DLD1 (cell line): ENCODE results near the gene GLB1L.

Experiments used
- in situ Hi-C: cut with HindIII; loops from 2 replicates; pipeline ENCODE4 v1.10.0; 2017; ENCODE audit warnings: low sequenced_read_pairs

The GLB1L gene

GRCh38 chr2:219228041-219228910, 17.0 kb downstream of the GLB1L start:
- in situ Hi-C loops: no loop called here

GRCh38 chr2:219225350-219225749, 19.9 kb downstream of the GLB1L start:
- in situ Hi-C loops: no loop called here

DNA sequence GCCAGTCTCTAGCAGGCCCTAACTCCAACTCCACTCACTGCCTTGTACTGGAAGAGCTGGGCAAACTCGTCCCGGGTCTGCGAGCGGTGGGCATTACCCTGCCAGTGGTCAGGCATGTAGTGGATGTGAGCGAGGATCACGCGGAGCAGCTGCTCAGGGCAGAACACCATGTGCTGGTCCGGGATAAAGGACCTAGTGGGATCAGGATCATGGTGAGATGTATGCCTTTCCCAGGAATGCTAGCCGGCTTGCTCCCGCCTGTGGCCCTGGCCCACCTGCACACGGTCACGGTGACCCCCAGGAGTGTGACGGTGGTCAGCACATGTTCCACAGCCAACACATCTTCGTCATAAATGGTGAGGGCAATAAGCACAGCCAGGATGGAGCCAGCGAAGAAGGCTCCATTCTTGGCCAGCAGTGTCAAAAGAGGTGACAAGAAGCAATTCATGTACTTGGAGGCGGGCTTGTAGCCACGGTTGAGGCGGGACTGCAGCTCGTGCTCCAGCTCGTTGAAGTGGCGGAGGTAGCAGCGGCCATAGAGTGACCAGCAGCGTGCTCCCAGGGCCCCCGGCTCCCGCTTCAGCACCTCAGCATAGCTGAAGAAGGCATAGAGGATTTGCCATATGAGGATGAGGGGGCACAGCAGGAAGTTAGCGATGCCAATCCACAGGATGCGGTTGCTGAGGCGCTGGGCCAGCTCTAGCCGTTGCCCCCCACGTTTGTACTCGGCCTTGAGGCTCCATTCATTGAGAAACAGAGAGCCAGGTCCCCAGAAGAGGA, 21.2 kb downstream of the GLB1L start:
- in situ Hi-C loops: no loop called here

DNA sequence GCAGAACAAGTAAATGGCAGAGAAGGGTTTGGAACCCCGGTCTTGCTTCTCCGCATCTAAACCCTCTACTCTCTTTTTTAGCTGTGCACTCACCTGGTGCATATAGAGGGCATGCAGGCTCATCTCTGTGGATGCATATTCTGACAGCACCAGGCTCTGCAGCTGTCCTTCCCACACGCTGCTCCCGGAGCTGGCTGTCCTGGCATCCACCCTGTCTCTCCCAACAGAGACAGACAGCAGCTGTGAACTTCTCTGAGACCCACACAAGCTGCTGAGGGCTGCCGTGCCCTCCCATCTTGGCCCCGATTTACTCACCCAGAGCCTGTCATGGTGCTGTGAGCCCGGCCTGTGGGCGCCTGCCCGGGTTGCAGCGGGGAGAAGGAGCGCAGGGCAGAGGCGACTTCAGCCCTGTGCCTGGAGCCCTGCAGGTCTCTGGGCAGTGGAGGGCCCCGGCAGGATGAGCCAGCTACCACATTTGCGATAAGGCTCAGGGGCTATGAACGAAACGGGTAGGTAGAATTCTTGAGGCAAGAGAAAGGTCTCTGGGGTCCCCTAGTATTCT, 23.2 kb downstream of the GLB1L start:
- in situ Hi-C loops: no loop called here

GRCh38 chr2:219220652-219221402, 24.4 kb downstream of the GLB1L start:
- in situ Hi-C loops: no loop called here

DNA sequence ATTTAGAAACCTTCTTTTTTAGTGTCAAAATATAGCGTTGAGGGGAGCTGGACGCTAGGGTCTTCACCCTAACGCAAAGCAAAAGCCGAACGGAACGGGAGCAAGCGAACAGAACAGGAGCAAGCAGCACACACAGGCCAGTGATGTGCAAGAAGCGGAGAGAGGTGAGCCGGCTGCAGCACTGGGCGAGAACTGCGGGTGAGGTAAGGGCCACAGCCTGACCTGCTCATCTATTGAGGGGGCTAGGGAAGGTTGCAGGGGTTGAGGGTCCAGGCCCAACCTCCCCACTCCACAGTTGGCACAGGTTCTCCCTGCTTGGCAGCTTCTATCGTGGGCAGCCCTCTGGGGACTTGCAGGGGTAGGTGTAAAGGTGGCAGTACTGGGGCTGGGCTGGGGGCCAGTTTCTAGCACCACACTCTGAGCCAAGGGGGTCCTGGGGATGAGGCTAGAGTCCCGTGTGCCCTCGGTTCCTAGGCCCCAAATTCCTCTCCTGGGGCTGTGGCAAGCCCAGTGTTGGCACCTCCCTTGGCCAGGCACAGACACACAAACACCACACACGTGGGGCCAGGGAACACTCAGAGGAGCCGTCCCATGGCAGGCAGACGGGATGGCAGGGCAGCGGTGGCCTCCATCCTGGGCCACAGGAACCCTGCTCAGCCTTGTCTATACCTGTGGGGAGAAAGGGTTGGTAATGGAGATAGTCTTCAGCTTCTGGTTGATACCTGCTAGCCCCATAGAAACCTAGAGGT, 25.3 kb downstream of the GLB1L start:
- in situ Hi-C loops: no loop called here

DNA sequence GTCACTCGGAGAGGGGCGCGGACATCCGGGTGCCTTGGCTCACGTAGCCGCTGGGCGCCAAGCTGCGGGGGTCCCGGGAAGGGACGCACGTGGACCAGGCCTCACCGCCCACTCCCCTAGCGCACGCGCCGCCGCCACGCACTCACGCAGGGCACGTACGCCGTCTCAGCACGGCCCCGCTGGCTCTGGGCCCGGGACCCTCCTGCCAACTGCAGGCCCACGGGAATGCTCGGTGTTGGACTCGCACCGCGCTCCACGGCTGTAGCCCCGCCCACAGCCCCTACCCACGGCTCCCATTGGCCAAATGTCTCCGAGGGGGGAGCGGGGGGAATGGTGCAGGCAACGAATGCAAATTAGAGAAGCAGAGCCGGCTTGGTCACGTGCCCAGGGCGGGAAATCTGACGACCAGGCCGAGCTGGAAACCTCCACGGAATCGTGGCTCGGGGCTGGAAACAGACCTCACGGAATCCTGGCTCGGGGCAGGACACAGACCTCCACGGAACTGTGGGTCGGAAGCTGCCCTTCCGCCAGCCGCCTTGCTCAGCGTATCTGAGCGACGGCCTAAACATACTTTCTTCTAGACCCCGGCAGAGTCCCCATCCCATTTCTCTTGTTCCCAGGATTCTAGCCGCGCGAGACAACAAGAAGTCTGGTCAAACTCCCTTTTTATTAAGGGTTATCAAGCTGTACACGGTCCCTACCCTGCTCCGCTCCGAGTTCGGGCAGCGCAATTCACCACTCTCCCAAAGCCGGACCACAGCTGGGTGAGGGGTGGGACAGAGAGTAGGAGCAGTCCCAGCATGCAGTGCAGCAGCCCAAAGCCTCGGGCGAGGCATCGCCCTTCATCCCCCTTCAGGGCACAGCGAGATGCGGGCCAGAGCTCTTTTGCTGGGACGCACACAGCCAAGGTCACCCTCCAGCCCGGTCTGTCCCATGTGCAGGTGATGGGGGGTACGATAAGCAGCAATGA, 26.2 kb downstream of the GLB1L start, which contains the start of gene ABCB6:
TSS of gene ABCB6 (minus strand) at position 227 of the 970 bp plus-strand sequence. CDS start 285 bp downstream, outside the sequence.
- in situ Hi-C loops: no loop called here

- in situ Hi-C loops: no loop called here
Measured at GRCh38 chr2:219218217-219218731, 27.0 kb downstream of the GLB1L start.

DNA sequence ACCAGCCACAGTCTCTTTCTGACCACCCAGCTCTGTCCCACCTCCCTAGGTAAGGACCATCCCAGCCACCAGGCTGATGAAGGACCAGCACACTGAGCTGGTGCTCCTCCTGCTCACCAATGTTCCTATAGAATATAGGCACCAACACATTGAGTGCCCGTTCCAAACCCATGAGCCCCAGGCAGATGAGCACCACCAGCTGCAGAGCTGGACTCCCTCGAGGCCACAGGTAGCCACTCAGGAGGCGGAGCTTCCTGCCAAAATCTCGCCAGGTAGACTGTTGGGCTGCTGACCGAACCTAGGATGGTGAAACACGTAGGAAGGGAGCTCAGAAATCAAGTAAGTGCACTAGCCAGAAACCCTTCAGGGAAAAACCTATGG, 28.7 kb downstream of the GLB1L start:
- in situ Hi-C loops: no loop called here

- in situ Hi-C loops: no loop called here
Measured at GRCh38 chr2:219215871-219216534, 29.2 kb downstream of the GLB1L start.

DNA sequence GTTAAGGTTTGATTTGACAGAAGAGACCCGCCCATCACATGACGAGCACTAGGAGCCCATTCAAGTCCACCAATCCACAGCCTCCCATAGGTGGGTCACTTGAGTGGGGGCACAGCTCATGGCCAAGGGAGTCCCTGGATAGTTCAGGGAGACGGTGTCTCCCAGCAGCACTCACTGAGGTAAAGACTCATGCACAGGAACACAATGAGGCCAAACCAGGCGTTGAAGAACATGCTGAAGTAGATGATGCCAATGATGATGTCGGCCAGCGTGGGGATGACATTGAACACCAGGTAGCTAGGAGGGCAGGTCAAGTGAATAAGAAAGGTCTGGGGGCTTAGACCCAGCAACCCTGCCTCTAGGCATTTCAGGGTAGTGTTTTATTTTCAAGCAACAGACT, 30.5 kb downstream of the GLB1L start:
- in situ Hi-C loops: no loop called here

DNA sequence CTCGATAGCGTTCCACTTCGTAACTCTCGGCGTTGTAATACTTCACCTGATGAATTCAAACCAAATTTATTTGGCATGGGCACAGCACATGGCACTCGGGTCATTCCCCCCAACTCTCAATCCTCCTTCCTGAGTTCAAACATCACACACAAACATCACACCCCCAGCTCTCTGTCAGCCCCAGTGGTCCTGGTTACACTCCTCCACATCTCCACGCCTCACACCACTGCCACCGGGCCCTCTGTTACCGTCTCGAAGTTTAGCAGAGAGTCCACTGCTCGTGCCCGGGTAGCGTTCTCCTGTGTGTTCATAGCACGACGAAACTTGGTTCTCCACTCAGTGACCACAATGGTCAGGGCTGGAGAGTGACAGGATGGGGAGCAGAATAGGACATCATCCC, 31.1 kb downstream of the GLB1L start:
- in situ Hi-C loops: no loop called here

GRCh38 chr2:219213486-219214071, 31.7 kb downstream of the GLB1L start:
- in situ Hi-C loops: no loop called here

DNA sequence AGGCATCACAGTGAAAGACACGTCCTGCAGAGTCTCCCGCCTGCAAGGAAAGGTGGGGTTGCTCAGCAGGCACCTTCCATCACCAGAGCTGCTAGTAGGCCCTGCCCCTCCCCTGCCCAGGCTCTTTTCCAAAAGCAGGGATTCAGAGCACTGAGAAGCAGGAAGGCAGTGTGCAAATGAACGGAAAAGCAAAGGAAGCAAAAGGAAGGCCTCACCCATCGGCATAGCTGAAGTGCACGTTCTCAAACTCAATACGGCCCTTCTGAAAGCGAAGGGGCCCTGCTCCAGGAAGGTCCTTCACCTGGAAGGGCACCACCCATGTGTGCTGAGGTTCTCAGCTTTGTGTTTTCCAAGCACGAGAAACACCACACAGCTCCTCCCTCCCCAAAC, 32.2 kb downstream of the GLB1L start:
- in situ Hi-C loops: no loop called here

DNA sequence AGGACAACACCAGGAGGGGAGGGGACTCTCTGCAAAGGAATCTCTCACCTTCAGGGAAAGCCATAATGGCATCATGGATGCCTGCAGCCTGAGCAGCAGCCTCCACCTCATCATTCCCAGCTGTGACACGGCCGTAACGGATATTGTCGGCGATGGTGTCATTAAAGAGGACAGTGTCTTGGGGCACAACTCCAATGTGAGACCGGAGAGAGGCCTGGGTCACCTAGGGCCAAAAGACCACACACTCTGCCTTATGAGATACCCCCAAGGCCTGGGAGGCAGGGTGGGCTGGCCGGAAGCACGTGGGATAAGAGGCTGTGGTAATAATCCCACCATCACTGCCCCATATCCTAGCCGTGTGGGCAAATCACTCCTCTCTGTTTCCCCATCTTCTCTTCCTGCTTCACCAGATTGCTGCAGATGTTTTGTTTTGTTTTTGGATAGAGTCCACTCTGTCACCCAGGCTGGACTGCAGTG, 34.3 kb downstream of the GLB1L start:
- in situ Hi-C loops: no loop called here

- in situ Hi-C loops: no loop called here
Measured at GRCh38 chr2:219210196-219210885, 34.9 kb downstream of the GLB1L start.
